ENCODE data around the gene RNF5.
A peak's percentile ranks its signal among the peaks of the same experiment; 100 is the strongest.

RNF5 gene

DNA sequence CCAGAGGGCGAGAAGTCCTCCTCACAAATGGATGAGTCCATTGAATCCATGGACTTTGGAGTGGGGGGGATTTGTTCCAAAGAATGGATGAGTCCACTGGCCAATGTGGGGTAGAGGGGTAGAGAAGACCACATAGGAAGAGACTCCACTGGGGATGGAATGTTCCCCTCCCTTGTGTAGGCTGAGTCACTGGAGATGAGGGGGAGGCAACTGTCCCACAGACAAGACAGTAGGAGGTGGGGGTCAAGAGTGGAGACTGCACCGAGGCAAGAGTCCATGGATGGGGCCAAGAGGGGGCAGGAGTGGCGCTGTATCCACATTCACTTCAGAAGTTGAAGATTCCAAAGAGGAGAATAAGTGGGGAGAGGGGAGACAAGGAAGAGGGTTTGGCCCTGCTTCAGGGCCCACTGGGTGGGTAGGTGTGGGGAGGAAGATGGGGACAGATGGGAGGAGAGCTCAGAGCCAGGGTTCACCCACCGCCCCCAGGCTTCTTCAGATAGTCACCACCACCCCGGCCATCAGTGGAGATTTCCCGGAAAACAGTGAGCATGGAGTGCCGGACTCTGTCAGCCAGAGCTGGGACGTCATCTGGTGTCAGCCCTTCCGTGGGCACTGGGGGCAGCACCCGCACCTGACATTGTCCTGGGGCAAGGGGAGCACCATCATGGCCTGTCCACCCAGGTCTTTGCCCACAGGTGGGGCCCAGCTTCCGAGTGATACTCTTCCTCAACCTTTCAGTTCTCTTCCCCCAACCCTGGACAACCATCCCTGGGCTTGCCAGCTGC is 9.2 kb upstream of the RNF5 start:
- no peak for FAIRE-seq
- no peak for TF ChIP-seq POLR2AphosphoS5 (IDR thresholded peaks at IDR 0.05; ENCODE audit: low read depth, low read length)
- DNase-seq (ENCODE audit: insufficient read length) = no peak

DNA sequence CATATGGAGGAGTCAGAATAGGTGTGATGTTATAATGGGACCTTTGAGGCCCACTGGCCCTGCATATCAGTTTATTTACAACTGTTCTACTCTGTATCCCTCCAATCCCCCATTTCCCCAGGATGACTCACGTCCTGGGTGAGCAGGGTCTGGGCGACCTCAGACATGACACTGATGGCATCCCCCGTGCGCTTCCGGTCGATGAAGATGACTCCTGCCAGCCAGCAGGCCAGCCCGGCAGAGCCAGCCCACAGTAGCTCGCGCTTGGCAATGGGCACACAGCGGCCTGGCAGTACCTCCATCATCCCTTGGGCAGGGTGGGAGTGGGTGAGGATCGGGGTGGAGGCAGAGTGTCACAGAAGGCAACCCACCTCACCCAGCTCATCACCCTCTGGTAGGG is 7.9 kb upstream of the RNF5 start:
- no peak for DNase-seq (ENCODE audit: insufficient read length)
- TF ChIP-seq POLR2AphosphoS5 (IDR thresholded peaks at IDR 0.05; ENCODE audit: low read depth, low read length) (no peak), POLR2A (IDR thresholded peaks at IDR 0.05; ENCODE audit: low read depth, low read length) (no peak), TAF1 (IDR thresholded peaks at IDR 0.05; ENCODE audit: borderline replicate concordance, low read depth, low read length) (no peak)
- FAIRE-seq = no peak

- TF ChIP-seq TAF1 (IDR thresholded peaks at IDR 0.05; ENCODE audit: borderline replicate concordance, low read depth, low read length) (no peak), POLR2AphosphoS5 (IDR thresholded peaks at IDR 0.05; ENCODE audit: low read depth, low read length) (no peak)
- FAIRE-seq = no peak
Observed at GRCh38 chr6:32171234-32171633, 7.0 kb upstream of the RNF5 start.

GRCh38 chr6:32173051-32173727 is 5.0 kb upstream of the RNF5 start:
- no peak for FAIRE-seq
- no peak for TF ChIP-seq POLR2A (IDR thresholded peaks at IDR 0.05; ENCODE audit: low read depth, low read length)
- DNase-seq (ENCODE audit: insufficient read length) = no peak

More at GRCh38 chr6:32171234-32171633, 7.0 kb upstream of the RNF5 start:
- no peak for DNase-seq (ENCODE audit: insufficient read length)

GRCh38 chr6:32174416-32174815 is 3.8 kb upstream of the RNF5 start:
- FAIRE-seq (no peak), DNase-seq (ENCODE audit: insufficient read length) (no peak)
- TF ChIP-seq POLR2AphosphoS5 (IDR thresholded peaks at IDR 0.05; ENCODE audit: low read depth, low read length) = no peak

DNA sequence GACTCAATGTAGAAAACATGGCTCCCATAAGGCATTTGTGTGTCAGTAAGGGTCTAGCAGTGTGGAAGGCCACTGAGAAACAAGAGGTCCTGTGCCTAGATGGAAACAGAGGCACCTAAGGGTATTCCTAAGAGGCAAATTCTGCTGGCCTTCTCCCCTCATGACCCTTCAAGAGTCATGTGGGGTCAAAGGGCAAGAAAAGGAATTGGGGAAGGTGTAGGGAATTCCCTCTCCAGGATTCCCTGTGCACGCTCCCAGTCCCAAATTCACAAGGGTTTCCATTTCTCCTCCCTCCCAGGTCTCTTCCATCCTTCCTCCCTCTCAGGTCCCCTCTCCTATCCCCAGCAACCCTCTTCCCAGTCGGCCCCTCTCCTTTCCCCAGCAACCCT is 2.9 kb upstream of the RNF5 start:
- FAIRE-seq = no peak
- no peak for TF ChIP-seq POLR2AphosphoS5 (IDR thresholded peaks at IDR 0.05; ENCODE audit: low read depth, low read length)
- TF ChIP-seq TAF1 (IDR thresholded peaks at IDR 0.05; ENCODE audit: borderline replicate concordance, low read depth, low read length) = no peak
- TF ChIP-seq POLR2A (IDR thresholded peaks at IDR 0.05; ENCODE audit: low read depth, low read length) = no peak

GRCh38 chr6:32175711-32176475 is 2.3 kb upstream of the RNF5 start, which contains the start of gene AGPAT1:
TSS of gene AGPAT1 (minus strand) at chr6:32176084. CDS start at chr6:32171496, 4,588 bp downstream.
- no peak; the same call in 1 of the 2 replicates for TF ChIP-seq TAF1 (IDR thresholded peaks at IDR 0.05; ENCODE audit: borderline replicate concordance, low read depth, low read length)
- peak; percentile 69 for TF ChIP-seq POLR2AphosphoS5 (IDR thresholded peaks at IDR 0.05; ENCODE audit: low read depth, low read length)
- peak; percentile 72 for TF ChIP-seq POLR2A (IDR thresholded peaks at IDR 0.05; ENCODE audit: low read depth, low read length)
- DNase-seq (ENCODE audit: insufficient read length) = peak; percentile 97
- peak; percentile 50 for FAIRE-seq

More for the DNA sequence above, 2.9 kb upstream of the RNF5 start:
- DNase-seq (ENCODE audit: insufficient read length) = no peak

- no peak for TF ChIP-seq TAF1 (IDR thresholded peaks at IDR 0.05; ENCODE audit: borderline replicate concordance, low read depth, low read length)
- no peak for TF ChIP-seq POLR2AphosphoS5 (IDR thresholded peaks at IDR 0.05; ENCODE audit: low read depth, low read length)
- no peak for TF ChIP-seq POLR2A (IDR thresholded peaks at IDR 0.05; ENCODE audit: low read depth, low read length)
- DNase-seq (ENCODE audit: insufficient read length) = no peak
- FAIRE-seq = no peak
Observed at GRCh38 chr6:32176476-32177182, 1.6 kb upstream of the RNF5 start.

- TF ChIP-seq POLR2AphosphoS5 (IDR thresholded peaks at IDR 0.05; ENCODE audit: low read depth, low read length) = no peak; the same call in 1 of the 2 replicates
- TF ChIP-seq TAF1 (IDR thresholded peaks at IDR 0.05; ENCODE audit: borderline replicate concordance, low read depth, low read length) = no peak
- no peak for TF ChIP-seq POLR2A (IDR thresholded peaks at IDR 0.05; ENCODE audit: low read depth, low read length)
- DNase-seq (ENCODE audit: insufficient read length) = no peak
- no peak for FAIRE-seq
Observed at GRCh38 chr6:32177183-32177787, 920 bp upstream of the RNF5 start.

DNA sequence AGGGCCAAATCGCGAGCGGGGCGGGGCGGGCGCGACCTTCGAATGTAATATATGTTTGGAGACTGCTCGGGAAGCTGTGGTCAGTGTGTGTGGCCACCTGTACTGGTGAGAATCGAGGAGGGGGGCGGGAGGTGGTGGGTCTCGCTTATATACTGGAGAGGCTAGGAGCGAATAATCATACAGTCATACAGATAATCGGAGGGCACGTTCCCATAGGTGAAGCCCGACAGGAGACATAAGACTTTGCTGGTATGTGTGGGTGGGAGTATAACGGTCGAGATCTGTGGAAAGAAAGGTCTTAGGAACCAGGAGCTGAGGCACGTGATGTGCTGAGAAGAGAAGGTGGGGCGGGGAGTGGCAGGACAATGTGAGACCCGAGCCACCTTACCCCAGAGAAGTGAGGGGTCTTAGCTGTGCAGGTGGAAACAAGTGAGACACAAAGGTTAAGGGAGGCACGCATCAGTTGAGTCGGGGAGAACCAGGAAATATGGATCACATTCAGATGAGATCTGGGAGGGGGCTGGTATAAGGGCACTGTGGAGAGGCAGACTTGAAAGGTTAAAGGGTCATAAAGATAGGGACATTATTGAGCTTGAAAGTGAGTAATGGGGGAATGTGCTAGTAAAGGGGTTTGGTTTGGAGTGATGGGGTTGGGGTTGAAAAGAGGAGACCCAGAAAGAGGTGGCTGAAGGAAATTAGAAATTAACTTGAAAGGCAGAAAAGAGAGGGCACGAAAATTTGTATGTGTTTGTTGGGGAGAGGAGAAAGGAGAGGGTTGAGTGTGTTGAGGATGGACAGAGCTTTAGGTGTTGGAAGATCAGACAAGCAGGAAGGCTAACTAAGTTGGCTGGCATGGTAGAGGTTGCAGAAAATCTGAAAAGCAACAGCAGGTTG is 589 bp downstream of the RNF5 start:
- TF ChIP-seq POLR2A (IDR thresholded peaks at IDR 0.05; ENCODE audit: low read depth, low read length) (no peak), TAF1 (IDR thresholded peaks at IDR 0.05; ENCODE audit: borderline replicate concordance, low read depth, low read length) (no peak), POLR2AphosphoS5 (IDR thresholded peaks at IDR 0.05; ENCODE audit: low read depth, low read length) (no peak)
- DNase-seq (ENCODE audit: insufficient read length) (no peak), FAIRE-seq (no peak)

Data from GM12892 (cell line).